Hematopoietic multipotent progenitor cell treated with erythropoietin and hydrocortisone succinate and interleukin-3 and kit ligand, for 6 days (in vitro differentiated cells): ENCODE results near the gene TWIST2.

Experiments used
- DNase-seq: peaks from one replicate; pipeline ENCODE4 v3.0.0-alpha.2; 2015

TWIST2 gene

DNA sequence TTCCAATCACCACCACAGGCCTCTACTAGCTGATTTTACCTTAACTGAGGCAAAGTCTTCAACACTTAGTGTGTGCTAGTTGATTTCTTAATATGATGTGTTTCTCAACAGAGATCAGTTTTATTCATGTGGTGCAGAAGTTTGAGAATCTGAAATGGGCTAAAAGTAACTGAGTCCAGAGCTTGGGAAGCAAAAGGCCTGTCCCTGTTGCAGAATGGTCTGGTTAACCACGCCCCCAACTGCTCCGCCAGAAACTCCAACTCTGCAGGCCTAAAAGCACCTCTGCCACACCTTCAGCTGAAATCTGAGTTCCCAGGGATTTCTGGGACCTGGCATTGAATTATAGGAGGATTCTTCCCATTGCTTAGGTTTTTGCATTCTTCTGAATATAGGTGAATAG lies 44.9 kb downstream of the TWIST2 start:
- no peak for DNase-seq

DNA sequence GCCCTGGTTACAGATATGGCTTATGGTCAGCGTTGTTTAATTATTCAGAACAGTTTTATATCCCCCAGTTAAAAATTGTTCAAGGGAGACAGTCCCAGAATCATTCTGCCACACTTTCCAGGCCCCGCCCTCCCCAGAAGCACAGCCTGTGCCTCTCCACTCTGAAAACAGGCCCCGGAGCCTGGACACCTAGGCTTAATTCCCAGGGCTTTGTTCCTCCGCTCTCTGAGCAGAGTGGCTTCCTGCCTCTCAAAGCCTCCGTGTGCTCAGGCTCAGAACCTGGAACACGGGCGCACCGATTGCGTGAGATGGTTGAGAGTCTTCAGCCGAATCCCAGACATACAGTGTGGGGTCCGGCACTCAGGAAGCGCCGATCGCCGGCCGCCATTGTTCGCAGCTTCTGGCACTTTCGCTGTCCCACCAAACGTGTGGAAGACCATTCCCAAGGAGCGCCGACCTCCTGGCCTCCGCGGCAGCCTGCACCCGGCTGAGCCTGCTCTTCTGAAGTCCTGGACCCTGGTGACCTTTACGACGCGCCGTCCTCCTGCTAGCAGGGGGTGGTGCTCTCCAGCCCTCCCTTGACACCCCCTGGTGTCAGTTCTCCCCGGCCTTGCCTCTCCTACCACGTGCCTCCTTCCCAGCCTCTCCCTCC lies 45.6 kb downstream of the TWIST2 start:
- no peak for DNase-seq

DNA sequence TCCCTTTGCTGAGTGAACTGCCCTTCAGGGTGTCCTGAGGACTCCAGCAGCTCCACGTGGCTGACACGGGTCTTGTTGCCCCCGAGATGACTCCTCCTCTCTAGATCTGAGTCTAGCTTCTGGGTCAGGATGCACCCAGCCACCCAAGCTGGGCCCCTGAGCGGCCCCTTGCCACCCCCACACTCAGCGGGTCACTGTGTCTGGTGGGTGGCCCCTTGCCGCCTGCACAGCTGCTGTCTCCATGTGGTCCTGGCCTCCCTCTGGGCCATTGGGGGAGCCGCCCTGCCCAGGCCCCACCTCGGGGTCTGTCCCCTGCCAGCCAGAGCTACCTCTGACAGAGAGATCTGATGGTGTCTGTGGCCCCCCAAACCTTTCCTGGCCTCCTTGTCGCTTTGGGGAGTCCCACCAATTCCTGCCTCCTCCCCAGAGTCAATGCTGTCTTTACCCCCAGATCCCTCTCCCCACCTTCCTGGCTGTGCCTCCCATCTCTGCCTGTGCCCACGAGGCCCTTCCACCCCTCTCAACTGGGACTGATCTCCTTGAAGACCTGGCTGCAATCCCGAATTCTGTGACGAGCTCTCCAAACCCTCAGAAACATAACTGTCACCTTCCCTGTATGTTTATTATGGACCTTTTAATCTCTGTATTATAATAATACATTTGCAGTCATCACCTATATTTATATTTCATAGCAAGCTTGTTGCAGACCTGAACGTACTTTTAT lies 46.5 kb downstream of the TWIST2 start:
- no peak for DNase-seq

DNA sequence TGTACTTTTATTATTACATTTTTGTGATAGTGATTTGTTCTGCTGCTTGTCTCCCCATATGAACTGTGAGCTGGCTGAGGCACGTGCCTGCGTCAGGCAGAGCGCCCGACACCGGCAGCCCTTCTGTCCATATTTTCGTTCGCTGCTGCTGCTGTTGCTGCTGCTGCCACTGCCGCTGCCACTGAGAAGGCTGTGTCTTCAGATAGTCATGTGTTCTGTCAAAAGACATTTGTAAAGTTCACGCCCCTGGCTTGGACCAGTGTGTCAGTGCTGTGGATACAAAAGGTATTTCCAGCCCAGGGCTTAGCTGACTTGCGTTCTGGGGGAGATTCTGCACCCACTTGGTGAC lies 47.0 kb downstream of the TWIST2 start:
- DNase-seq: no peak

DNA sequence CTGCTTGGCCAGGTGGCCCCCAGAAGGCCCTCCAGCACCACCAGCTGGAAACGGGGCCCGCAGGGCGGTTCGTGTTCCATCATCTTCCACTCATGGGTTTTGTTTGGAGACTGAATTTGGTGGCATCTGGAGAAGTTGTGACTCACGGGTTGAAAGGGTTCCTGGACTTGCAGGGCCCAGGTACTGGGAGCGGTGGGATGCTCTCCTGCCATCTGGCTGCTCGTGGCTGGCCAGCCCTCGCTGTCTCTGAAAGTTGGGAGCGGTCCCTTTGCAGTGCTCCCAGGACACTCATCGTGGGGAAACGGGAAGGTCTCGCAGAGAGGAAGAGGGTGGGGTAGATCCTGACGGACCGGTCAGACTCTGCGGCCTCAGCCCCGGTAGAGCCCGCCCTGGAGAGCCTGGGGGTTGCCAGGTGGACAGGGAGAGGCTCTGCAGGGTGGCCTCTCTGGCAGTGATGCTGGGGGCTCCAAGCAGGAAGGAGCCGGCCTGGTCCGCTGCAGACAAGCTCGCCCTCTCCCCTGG lies 47.5 kb downstream of the TWIST2 start:
- DNase-seq: no peak

DNA sequence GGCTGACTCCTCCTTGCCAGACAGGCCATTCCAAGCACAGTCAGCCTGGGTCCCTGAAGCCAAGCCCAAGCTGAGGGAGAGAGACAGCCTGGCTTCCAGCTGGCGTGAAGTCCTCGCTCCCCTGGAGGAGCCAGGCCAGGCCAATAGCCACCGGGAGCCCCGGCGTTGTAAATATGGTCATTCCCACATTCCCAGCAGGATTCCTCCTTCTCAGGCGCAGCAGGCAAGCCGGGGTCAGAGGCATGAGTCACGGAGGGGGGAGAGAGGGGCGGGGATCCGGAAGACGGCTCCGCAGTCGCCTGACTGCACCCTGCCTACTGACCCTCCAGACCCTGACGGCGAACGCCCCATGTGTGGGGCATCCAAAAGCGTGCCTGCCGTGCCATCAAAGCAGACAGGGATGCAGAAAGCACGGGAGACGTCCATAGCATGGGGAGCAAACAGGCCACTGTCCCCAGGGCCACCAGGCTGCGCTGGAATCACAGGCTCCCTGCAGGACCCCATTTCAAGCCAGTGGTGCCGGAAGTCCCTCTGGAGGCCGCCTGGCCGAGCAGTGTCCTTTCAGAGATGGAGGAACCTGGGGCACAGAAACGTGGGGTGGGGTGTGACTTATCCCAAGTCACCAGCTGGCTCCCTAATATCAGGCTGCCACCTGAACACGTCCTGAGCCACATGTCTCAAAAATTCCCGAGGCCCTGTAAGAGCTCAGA lies 48.2 kb downstream of the TWIST2 start:
- DNase-seq: no peak

DNA sequence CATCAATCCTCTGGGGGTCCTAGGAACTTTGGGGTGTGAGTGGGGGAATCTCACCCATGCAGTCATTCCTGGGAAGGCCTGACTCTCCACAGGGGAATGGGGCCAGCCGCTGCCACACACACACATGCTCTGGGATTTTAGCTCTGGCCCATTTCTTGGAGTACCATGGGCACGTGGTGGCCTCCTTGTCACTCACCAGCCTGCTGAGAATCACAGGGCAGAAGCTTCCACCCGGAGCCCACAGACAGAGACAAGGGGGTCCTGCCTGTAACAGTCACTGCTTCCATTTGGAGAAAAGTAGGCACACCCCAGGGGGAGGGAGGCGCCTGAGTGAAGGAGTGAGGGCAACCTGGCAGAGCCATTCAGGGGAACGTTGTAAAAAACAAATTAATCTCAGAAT lies 48.8 kb downstream of the TWIST2 start:
- no peak for DNase-seq

DNA sequence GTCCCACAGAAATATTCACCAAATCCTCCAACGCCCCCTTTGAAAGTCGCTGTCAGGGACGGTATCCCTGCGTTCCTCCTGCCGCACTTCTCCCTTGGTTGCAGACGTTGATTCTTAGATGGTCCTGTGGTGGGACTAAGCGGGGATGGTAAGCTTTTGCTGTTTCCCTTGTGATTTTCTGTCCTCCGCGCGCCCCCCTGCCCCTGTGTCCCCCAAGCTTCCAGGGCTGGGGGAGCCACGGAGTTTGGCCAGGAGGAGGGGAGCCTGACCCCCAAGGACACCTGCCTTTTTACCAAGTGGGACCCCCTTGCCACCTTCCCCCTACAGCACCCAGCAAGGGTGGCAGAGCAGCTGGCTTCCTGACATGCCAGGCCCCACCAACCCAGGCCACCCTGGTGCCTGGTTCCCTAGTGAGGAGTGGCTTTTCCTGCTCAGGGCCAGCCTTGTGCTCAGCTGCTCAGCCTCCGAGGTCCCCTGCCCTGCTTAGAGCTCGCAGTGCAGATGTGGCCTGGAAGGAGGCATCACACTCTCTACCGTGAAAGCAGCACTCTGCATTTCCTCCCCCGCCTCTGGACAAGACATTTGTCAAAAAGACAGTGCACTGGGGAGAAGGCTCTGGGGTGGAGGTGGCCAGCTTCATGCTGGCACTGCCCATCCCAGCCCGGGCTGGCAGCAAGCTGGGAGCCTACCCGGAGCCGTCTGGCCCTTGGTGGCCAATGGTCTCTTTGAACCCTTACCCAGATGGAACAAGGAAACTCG lies 49.4 kb downstream of the TWIST2 start:
- DNase-seq: no peak

DNA sequence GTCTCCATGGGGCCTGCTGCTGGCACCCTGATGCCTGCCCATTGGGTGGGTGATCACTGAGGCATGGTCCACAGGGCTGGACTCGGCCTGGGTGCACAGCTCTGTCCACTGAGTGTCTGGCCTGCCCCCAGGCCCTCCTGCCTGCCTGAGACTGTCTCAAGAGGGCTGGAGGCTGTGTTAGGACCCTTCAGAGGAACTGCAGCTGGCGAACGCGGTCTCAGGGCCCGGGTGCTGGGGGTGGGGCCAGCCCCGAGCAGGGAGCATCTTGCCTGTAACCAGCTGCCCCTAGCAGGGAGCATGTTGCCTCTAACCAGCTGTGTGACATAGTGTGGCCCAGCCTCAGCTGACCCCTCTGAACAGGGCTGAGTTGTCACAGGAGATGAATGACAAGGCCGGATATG lies 50.0 kb downstream of the TWIST2 start:
- no peak for DNase-seq

DNA sequence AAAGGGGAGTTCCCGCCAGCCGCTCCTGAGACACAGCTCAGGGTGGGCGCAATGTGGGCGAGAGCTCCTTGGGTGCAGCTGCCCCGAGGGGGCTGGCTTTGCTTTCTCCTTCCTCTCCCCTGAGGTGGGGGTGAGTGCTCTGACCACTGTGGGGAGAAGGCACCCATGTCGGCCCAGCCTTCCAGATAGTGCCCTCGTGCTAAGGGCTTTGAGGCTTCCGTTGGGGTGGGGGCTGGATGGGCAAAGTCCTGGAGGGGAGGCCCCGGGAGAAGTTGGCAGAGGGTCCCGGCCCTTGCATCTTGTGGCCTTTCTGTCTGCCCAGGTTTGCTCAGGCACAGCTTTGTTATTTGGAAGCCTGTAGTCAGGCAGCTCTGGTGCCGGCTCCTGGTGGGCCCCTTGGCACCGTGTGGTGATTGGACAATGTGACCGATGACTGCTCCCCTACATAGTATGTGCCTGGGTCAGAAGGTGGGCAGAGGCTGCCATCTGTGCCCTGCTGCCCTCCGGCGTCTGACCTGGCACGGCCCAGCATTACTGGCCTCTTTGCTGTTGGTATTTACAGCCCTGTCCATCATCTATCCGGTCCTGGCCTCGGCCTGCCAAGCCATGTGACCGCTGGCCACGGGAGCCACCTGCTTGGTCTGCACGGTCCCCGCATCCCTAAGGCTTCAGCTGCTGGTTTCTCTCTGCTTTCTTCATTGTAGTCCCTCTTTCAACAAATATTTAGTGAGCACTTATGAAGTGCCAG lies 50.8 kb downstream of the TWIST2 start:
- DNase-seq: no peak

DNA sequence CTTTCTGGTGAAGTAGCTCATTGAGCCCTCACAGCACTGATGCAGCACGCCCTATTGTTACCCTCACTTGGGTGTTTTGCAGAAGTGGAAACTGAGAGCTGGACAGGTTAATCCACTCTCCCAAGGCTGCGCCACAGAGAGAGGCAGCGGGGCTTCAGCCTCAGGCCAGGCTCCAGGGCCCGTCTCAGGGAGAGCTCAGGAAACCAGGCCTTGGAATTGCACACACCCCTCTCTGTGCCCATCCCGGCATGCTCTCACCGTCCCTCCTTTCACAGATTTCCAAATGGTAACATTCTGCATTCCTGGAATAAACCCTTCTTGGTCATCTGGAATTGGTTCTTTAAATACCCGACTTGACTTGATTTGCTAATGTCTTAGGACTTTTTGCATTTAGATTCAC lies 51.5 kb downstream of the TWIST2 start:
- no peak for DNase-seq

DNA sequence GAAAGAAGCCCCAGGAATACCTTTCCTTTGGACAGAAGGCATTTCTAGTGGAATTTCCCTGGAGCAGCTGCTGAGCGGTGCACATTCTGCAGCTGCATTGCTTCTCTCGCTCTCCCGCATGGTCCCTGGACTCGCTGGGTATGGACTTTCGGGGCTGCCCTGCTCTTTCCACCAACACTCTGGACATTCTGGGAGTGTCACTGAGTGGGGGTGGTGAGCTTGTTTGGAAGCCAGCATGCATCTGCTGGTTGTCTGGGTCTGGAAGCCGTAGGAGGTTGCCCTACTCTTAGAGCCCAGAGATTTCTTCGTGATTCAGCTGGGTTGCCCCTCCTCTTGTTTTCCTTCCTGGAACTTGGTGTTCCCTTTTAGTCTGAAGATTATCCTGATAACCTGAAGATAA lies 52.6 kb downstream of the TWIST2 start:
- no peak for DNase-seq

DNA sequence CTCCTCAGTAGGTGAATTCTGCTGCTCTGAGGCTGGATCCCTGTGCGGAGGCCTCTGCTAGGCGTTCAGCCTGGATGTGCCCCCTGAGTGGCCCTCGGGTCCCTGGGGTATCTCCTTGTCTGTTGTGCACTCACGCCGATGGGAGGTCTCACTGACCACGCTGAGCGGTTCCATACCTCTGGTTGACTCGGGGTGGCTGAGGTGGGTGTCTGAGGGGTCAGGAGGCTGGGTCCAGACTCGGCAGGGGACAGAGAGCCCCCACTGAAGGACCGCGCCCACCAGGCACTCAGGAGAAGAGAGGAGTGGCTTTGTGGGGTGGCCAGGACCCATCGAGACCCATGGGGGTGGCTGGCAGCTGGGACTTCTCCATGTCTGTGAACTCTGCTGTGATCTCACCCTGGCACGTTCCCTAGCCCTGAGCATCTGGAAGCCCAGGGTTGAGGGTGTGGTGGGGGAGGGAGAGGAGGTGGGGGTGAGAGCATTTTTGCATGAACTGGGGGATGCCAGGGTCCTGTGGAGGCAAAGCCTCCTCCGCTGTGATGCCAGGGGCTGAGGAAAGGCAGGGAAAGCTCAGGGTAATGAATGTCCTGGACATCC lies 53.7 kb downstream of the TWIST2 start:
- DNase-seq: no peak

DNA sequence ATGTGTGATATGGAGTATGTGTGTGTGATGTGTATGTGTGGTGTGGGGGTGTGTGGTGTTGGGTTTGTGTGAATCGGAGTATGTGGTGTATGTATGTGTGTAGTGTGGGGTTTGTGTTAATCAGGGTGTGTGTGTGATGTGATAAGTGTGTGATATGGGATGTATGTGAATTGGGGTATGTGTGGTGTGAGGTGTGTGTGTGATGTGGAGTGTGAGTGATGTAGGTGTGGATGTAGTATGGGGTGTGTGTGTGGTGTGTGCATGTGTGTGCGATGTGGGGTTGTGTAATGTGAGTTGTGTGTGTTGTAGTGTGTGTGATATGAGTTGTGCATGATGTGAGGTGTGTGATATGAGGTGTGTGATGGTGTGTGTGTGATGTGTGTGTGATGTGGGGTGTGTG lies 54.4 kb downstream of the TWIST2 start:
- no peak for DNase-seq

DNA sequence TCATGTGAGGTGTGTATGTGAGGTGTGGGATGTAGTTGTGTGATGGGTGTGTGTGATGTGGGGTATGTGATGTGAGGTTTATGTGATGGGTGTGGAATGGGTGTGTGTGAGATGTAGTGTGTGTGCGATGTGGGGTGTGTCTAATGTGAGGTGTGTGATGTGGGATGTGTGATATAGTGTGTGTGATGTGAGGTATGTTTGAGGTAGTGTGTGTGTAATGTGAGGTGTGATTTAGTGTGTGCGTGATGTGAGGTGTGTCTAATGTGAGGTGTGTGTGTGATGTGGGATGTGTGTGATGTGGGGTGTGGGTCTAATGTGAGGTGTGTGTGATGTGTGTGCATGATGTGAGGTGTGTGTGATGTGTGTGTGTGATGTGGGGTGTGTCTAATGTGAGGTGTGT lies 55.3 kb downstream of the TWIST2 start:
- DNase-seq: no peak

DNA sequence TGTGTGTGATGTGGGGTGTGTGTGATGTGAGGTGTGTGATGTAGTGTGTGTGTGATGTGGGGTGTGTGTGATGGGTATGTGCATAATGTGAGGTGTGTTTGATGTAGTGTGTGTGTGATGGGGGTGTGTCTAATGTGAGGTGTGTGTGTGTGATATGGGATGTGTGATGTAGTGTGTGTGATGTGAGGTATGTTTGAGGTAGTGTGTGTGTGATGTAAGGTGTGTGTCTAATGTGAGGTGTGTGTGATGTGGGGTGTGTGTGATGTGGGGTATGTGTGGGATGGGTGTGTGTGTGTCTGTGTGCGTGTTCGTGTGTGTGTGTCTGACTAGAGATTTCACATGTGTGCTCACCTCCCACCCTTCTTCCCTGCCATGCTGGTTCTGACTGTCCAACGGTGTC lies 56.3 kb downstream of the TWIST2 start:
- no peak for DNase-seq

DNA sequence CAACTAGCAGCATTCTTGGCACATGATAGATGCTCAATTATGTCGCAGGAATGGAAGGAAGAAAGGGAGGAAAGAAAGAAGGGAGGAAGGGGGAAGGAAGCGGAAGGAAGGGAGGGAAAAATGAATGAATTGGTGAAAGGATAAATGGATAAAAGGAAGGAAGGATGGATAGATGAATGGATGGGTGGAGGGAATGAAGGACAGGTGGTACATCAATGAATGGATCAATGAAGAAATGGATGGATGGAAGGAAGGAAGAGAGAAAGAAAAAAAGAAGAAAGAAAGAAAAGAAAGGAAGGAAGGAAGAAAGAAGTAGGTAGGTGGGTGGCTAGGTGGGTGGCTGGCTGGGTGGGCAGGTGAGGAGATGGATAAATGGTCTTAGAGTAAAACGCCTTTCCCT lies 56.8 kb downstream of the TWIST2 start:
- DNase-seq: no peak

DNA sequence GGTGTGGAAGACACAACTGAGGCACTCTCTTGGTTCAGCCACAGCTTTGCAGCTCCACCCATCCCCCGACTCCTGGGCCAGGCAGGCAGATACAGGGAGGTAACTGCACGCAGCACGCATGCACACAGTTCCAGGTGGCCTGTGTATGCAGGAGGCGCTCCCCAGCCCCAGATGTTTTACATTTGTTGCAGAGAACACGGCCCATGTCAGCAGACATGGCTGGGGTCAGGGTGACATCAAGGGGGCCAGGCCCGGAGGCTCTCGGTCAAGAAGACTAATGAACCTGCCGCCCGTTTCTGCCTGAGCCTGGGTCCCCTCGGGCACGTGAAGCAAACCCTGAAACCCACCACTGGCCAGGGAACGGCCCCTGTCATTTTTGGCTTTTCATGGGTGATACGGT lies 57.3 kb downstream of the TWIST2 start:
- DNase-seq: no peak

DNA sequence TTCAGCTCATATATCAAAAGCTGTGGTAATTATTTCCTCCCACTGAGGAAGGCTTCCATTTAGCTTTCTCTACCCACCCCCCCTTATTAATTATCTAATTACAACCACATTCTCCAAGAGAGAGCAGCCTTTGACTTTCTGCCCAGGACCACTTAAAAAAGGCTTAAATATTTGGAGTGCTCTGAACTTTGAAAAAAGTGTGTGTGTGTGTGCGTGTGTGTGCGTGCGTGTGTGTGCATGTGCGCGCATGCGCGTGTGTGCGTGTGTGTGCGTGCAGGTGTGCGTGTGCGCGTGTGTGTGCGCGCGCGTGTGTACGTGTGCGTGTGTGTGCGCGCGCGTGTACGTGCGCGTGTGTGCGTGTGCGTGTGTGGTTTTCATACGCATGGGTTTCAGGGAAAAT lies 57.8 kb downstream of the TWIST2 start:
- DNase-seq: no peak

DNA sequence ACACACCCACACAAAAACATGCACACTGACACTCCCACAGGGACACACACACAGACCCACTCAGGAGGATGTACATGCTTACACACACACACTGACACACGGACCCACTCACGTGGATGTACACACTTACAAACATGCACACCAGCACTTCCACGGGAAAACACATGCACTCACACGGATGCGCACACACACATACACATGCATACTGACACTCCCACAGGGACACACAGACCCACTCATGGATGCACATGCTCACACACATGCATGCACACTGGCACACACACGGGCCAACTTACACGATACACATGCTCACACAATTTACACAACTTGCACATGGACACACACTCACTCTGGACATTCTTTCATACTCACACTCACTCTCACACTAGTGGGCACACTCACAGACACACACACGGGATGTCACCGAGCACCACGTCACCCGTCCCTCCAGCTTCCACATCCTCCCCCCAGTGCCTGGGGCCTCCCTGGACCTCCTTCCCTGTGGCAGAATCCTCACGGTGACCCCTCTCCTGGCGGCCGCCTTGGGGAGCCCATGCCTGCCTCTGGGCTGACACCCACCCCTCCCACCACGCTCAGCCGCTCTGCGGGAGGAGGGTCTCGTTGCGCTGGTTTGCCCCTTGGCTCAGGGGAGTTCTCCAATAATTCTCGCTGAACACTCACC lies 58.5 kb downstream of the TWIST2 start:
- DNase-seq: no peak

DNA sequence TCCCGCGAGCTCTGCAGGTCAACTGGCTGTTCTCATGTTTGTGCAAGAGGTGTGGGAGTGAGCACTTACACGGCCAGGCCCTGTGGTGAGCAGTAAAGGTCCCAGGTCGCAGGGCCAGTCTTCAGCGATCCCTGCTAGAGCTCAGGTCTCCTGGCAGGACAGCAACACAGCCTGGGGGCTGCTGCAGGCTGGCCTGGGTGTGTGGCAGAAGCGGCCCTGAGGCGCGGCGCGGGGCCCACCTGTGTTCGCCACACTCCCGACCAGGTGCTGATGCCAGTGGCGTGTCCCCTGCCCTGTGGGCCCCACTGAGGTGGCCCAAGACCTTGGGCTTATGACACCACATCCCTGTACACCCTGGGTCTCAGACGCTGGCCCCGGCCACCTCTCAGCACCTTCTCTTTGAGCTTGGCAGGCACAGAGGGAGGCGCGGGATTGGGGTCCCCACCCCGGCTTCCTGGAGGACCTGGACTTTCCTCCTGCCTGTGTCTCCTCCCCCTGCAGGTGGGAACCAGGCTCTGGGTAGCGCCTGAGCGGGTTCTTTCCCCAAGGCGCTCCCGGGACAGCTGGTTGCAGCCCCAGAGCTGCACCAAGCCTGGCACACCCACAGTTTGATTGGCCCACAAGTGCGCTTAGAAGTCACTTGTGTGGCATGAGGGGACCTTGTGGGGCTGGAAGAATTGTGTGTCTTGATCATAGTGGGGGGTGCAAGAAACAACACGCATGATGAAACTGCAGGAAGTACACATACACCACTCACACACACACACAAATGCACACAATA lies 59.2 kb downstream of the TWIST2 start:
- no peak for DNase-seq
